M059J (cell line): ENCODE measurements around the gene G6PC1. TPM values are rescaled to one million over a fixed set of nuclear protein-coding genes. Genes with fewer than 3 reads are reported as not detected.
A peak's percentile ranks its signal among the peaks of the same experiment; 100 is the strongest.
"Not testable (repeated sequence)": the region's sequence is repeated elsewhere in the genome, so short reads cannot be mapped to it uniquely, and the experiment has no call there.

Experiments
- DNase-seq: peaks from one replicate; pipeline ENCODE4 v3.0.0-alpha.2; 2012; ENCODE audit warnings: low read depth
- total RNA-seq: library from RNA; depleted of rRNA; stranded (reverse); fragments of >200 nt; shearing (Covaris generic); gene quantifications from 2 replicates; pipeline ENCODE4 v1.2.3, GENCODE V29; 2014

Gene G6PC1
- total RNA-seq, 1 experiment from 2014 or later, result not detected

- not testable (repeated sequence) for DNase-seq
Observed at GRCh38 chr17:42873932-42874695, 26.5 kb upstream of the G6PC1 start.

- DNase-seq, result no peak
Observed at GRCh38 chr17:42877037-42877436, 23.6 kb upstream of the G6PC1 start.

GRCh38 chr17:42878123-42878880 lies 22.3 kb upstream of the G6PC1 start:
- no peak for DNase-seq

GRCh38 chr17:42878924-42879595 lies 21.5 kb upstream of the G6PC1 start:
- DNase-seq, result no peak

- peak; percentile 22 for DNase-seq
Observed at GRCh38 chr17:42879596-42879985, 21.0 kb upstream of the G6PC1 start.

GRCh38 chr17:42880776-42881310 lies 19.8 kb upstream of the G6PC1 start:
- DNase-seq, result no peak

GRCh38 chr17:42881706-42882105 lies 18.9 kb upstream of the G6PC1 start:
- DNase-seq, result not testable (repeated sequence)

- DNase-seq, result no peak
Observed at GRCh38 chr17:42882166-42882565, 18.4 kb upstream of the G6PC1 start.

- peak; percentile 54 for DNase-seq
Observed at GRCh38 chr17:42883802-42884558, 16.6 kb upstream of the G6PC1 start.

- DNase-seq, result not testable (repeated sequence)
Observed at GRCh38 chr17:42885806-42886205, 14.8 kb upstream of the G6PC1 start.

- no peak for DNase-seq
Observed at GRCh38 chr17:42886283-42887176, 14.1 kb upstream of the G6PC1 start.

GRCh38 chr17:42889809-42890208 lies 10.8 kb upstream of the G6PC1 start:
- DNase-seq, result no peak

GRCh38 chr17:42891539-42892152 lies 9.0 kb upstream of the G6PC1 start:
- DNase-seq, result peak; percentile 35

GRCh38 chr17:42893359-42893758 lies 7.2 kb upstream of the G6PC1 start:
- no peak for DNase-seq

- DNase-seq, result no peak
Observed at GRCh38 chr17:42894283-42895184, 6.1 kb upstream of the G6PC1 start.

- peak; percentile 82 for DNase-seq
Observed at GRCh38 chr17:42895185-42895555, 5.4 kb upstream of the G6PC1 start.

GRCh38 chr17:42898147-42898811 lies 2.3 kb upstream of the G6PC1 start:
- DNase-seq, result no peak

GRCh38 chr17:42899981-42900380 lies 618 bp upstream of the G6PC1 start:
- not testable (repeated sequence) for DNase-seq
